Pons (tissue), 1 donor: ENCODE data around the gene CLCN4.
A peak's percentile ranks its signal among the peaks of the same experiment; 100 is the strongest.

Source experiments
- DNase-seq: peaks from one replicate; pipeline ENCODE4 v3.0.0-alpha.2; 2016; ENCODE audit warnings: low spot score

CLCN4 gene

DNA sequence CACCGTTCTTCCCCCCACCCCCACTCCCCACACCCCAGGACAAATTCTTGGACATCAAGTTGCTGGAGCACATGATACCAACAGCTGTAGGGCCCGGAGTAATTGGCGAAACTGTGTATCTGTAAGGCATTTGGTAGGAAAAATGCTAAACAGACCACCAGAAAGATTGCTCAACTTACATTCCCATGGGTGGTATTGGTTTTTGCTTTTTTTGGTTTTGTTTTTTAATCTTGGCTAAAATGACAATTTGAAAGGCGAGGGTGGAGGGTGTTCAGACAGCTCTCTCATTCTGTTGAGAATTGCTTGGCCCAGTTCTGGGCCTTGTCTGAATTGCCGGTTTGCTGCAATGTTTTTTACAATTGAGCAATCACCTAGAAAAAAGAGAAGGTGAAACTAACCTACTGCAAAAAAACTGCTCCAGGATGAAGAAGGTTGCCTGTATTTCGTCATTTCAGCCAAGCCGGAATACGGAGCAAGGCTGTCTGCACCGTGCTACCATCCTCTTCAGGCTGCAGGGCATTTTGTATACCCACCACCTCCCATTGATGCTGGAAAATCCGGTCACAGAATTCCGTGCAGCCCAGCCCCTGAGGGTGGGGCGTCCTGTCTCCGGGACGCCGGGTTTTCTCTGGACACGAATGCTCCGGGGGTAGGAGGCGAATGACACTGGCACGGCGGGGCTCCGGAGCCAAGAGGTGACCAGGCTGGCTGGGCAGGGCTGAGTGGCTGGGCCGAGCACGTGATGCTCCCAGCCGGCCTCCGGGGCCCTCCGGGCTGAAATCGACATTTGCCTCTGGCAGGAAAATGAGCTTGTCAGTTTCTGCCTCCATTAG lies at the start of gene CLCN4:
Gene CLCN4 (plus strand): TSS at position 777 of the 833 bp plus-strand sequence. CDS start 28,058 bp downstream, outside the sequence.
- DNase-seq: peak; percentile 77

GRCh38 chrX:10107483-10107882 lies 49.3 kb upstream of the CLCN4 start:
- DNase-seq: no peak

DNA sequence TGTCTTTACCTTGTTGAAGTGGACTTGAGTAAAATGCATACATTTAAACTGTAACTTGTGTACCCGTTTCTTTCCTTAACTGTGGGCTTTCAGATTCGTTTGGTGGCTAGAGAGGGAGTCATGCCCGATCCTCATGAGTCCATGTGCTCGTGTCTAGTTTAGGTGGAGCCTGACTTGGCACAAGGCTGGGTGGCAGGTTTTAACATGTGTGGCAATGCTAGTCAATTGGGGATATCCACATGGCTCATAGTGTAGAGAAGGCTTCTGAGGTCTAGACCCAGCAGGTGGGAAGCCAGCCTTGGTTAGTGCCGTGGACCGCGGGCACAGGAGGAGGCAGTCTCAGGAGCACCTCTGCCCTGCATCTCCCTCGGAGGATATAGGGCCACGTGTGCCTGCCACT lies 48.5 kb upstream of the CLCN4 start:
- no peak for DNase-seq

DNA sequence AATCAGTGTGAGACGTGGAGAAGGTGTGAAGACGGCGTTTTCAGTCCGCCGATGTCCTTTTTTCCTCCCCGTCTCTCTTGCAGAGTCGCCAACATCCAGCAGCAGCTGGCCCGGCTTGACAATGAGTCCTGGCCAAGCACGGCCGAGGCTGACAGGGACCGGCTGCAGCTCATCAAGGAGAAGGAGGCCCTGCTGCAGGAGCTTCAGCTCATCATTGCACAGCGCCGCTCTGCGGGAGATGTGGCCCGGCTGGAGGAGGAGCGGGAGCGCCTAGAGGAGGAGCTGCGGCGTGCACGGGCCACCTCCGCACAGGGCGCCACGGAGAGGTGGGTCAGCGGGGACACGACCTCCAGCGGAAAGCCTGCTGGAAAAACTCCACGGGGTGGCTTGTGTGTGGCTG lies 47.1 kb upstream of the CLCN4 start:
- peak; percentile 76 for DNase-seq

DNA sequence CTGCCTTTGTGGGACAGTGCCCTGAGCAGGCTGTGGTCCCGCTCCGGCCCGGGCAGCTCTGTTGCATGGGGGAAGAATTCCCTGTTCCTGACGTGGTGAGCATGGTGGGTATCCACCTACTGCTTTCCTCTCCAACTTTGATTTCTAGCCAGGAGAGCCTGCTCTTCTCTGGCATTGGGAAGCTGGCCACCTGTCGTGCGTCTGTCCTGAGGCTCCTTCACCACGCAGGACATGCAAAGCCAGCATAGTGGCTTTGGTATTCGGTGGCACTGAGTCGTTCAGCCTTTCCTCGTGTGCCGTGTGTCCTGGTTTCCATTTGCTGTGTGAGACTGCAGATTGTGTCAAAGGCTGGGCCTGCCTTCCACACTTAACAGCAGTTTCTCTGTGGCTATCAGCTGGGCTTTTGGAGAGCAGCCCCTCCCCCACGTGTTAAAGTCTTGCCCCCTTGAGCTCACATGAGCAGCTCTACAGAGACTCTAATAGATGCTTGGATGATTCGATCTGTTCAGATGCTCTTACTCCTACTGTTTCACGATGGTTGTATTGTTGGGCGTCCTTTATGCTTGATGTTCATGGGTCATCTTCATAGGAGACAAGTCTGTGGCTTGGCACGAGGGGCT lies 46.3 kb upstream of the CLCN4 start:
- DNase-seq: no peak

DNA sequence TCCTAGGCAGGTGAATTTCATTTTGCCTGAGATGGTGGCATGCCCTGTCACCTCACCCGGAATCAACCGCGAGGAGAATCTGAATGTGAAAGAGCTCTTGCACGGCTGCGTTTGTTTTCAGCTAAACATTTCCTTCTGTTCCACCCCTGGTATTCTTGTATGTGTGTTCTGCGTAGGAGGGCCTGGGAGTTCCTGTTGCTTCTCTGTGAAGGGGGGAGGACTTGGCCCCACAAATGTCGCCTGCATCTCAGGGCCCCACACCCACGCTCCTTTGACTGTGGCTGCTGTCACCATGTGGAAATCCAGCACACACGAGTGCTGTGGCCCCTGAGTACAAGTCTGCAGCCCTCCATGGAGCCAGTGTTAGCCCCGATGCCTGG lies 45.8 kb upstream of the CLCN4 start:
- no peak for DNase-seq

GRCh38 chrX:10111364-10112148 lies 45.2 kb upstream of the CLCN4 start:
- no peak for DNase-seq

- DNase-seq: no peak
Measured at GRCh38 chrX:10112510-10112909, 44.3 kb upstream of the CLCN4 start.

DNA sequence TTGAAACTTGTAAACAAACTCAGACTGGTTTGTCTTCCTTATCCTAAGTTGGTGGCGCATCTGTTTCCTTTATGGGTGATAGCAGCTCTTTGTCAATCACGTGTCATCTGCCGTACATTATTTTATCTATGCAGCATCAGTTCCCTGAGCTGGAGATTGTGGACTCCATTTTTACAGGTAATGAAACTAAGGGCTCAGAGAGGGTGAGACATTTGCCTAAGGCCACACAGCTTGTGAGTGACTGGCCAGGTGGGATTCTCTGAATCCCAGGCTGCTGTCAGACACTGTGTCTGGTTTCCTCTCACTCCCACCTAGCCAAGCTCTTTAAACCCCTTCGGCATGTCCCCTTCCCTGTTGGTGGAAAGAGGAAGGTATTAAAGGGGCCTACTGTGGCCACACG lies 41.7 kb upstream of the CLCN4 start:
- DNase-seq: no peak

- no peak for DNase-seq
Measured at GRCh38 chrX:10117301-10117700, 39.5 kb upstream of the CLCN4 start.

DNA sequence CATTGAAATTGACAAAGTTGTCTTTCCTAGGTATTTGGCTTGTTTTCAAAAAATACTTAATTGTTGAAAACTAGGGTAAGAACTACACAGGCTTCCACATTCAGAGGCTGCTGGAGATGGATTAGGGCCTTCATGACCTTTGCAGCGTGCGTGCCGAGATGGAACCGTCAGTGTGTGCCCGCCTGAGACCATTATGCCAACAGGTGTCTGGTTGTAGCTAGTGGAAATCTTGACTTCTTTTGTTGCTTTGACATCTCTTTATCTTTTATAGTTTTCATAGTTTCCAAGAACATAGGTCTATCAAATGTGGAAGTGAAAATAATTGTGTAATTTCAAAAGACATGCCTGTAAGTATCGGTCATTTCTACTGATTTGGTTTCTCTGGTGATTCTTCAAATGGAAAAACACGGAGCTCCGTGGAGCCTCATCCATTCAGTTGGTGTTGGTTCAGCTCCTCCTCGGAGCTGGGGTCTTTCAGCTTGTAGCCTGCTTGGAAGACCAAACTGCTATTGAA lies 38.9 kb upstream of the CLCN4 start:
- no peak for DNase-seq

GRCh38 chrX:10118530-10118929 lies 38.2 kb upstream of the CLCN4 start:
- DNase-seq: no peak

DNA sequence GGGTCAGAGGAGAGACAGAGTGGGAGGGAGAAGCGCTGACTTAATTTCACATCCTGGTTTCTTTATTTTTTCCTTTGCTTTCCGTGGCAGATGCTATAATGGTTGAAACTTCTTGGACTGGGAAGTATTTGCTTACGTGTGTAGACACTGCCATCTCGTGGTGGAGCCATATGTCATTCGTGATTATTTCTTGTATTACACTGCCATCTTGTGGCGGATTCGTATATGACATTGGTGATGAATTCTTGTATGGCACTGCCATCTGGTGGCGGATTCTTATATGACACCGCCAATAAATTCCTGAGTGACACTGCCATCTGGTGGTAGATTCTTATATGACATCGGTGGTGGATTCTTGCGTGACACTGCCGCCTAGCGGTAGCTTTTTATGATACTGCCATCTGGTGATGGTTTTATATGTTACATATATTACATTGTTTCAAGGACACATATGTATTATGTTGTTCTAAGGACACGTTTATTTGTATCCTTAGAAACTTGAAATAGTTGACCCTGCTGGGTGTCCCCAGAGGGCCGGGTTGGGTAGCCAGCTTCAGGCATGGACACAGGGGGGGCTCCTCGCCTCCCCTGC lies 37.3 kb upstream of the CLCN4 start:
- peak; percentile 86 for DNase-seq

DNA sequence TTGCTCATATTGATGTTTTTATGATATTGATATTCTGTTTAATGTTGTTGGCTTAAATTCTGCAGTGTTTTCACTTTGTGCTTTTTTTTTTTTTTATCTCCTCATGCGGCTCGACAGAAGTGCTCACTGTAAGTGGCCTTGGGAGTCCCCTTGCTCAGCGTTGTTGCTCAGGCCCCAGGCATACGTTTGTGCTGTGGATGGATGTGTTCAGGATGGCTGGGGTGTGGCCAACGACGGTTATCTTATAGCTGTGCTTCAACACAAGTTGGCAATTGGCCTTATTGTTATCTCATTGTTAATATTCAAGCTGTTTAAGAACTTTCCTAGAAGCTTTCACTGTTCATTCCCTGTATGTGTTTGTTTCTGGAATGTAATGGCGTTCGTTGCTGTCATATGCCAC lies 36.4 kb upstream of the CLCN4 start:
- no peak for DNase-seq

DNA sequence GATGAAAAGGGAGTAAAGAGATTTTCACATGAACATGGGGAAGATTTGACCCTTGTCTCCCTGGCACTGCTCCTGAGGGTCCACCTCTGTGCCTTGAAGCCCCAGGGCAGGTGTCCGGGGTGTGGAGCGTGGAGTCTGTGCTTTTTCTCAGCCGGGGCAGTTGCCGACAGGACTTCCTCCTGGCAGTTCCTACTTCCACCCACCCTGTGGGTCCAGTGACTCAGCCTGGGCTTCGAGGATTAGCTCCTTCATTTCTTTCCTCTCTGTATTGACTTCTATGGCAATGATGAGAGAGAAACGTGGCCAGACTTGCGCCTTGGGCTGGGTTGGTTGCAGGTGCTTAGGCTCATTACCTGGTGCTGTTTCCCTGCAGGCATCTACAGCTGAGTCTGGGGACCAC lies 35.9 kb upstream of the CLCN4 start:
- DNase-seq: no peak

GRCh38 chrX:10121787-10122186 lies 35.0 kb upstream of the CLCN4 start:
- no peak for DNase-seq

- no peak for DNase-seq
Measured at GRCh38 chrX:10124506-10125247, 32.1 kb upstream of the CLCN4 start.

DNA sequence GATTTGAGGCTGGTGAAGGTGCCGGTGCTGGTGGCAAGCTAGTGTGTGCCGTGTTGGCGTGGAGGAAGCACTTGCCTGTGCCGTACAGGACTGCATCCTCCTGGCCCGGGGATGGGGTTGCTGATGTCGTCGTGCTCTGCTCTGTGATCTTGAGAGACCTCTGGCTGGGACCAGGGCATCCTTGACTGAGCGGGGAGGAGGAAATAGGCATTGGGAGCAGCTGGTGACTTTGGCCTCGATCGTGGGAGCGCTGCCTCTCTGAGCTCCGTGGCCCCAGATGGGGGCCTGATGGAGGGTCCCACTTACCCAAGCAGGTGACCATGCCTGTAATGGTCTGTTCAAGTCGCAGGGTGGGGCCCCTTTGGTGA lies 31.5 kb upstream of the CLCN4 start:
- DNase-seq: no peak

DNA sequence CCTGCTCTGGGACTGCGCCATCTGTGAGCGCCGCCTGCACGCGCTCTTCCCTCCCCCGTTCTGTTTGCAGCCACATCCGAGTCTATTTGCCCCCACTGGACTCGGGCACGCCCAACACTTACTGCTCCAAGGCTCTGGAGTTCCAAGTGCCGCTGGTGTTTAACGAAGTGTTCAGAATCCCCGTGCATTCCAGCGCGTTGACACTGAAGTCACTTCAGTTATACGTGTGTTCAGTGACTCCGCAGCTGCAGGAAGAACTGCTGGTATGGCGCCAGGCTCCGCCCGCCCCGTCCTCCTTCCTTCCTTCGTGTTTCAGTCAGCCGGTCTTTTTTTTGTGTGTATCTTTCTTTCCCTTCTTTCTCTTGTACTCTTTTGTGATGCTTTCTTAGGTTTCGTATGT lies 30.7 kb upstream of the CLCN4 start:
- DNase-seq: no peak

DNA sequence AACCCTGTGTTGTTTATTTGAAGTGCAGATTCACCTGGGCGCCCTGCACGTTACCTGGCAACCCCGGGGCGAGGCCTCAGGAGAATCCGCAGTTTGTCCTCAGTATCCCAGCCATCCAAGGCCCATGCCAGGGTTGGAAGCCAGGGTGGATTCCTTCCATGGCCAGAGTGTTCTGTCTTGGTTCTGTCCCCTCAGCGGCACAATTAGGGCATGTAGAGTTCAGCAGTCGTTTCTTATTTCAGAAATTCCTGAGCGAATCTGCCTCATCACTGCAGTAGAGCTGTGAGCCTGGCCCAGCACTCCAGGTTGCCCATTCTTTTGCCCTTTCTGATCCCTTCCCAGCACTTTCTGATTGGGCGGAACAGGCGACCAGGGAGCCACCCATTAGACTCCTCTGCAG lies 29.9 kb upstream of the CLCN4 start:
- DNase-seq: no peak

DNA sequence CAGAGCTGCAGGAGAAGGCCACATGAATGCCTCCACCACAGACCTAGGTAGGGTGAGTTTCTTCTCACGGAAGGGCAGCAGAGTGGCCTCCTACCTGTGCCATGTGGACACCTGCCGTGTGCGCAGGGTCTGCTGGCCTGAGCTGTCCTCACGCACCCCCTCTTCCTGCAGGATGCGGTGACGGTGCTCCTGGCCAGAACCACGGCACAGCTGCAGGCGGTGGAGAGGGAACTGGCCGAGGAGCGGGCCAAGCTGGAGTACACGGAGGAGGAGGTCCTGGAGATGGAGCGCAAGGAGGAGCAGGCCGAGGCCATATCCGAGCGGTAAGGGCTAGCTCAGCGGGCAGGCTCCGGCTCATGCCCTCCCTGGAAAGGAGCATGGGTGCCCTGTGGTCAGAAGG lies 28.4 kb upstream of the CLCN4 start:
- DNase-seq: no peak

DNA sequence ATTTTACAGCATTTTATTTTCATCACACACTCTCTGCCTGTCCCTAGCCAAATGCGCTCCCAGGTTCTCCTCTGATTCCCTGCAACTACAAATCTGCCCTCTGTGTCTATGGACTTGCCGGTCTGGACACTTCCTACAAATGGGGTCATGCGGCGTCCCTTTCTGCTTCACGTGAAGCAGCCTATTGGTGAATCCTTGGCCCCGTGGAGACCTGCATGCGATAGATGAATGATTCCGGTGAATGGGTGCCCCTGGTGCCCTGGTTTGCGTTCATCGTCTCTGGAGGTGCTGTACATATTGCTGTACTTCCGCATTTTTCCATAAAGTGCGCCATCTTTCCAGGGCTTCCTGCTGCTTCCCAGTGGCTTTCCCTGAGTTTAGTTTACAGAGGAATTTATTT lies 27.5 kb upstream of the CLCN4 start:
- DNase-seq: no peak
